GM12875 (cell line): ENCODE data around the gene CCDC171.

Experiments used
- H3K4me3 ChIP-seq: one replicate; pipeline ENCODE4 v1.5.1; 2011; ENCODE audit warnings: low read depth, low read length, control low read depth
- CTCF ChIP-seq: IDR thresholded peaks from 2 replicates; pipeline ENCODE4 v1.5.1; 2011; ENCODE audit warnings: low read depth, mild to moderate bottlenecking, control low read depth, inconsistent platforms, low read length, moderate library complexity, borderline replicate concordance; ENCODE audit not compliant: insufficient read depth

The CCDC171 gene

GRCh38 chr9:15843316-15843715 lies 290.5 kb downstream of the CCDC171 start:
- TF ChIP-seq CTCF, result no peak
- no peak overlapping the region for H3K4me3 ChIP-seq

GRCh38 chr9:15843931-15844330 lies 291.1 kb downstream of the CCDC171 start:
- H3K4me3 ChIP-seq, result no peak overlapping the region
- TF ChIP-seq CTCF, result no peak

- no peak for TF ChIP-seq CTCF
- no peak overlapping the region for H3K4me3 ChIP-seq
Measured at GRCh38 chr9:15846611-15847010, 293.8 kb downstream of the CCDC171 start.

GRCh38 chr9:15849871-15850270 lies 297.0 kb downstream of the CCDC171 start:
- H3K4me3 ChIP-seq, result no peak overlapping the region
- TF ChIP-seq CTCF, result no peak

GRCh38 chr9:15851766-15852165 lies 298.9 kb downstream of the CCDC171 start:
- no peak for TF ChIP-seq CTCF
- no peak overlapping the region for H3K4me3 ChIP-seq

GRCh38 chr9:15856591-15856990 lies 303.7 kb downstream of the CCDC171 start:
- H3K4me3 ChIP-seq, result no peak overlapping the region
- TF ChIP-seq CTCF, result no peak

GRCh38 chr9:15867334-15867733 lies 314.5 kb downstream of the CCDC171 start:
- TF ChIP-seq CTCF, result no peak

More at GRCh38 chr9:15867334-15867733, 314.5 kb downstream of the CCDC171 start:
- H3K4me3 ChIP-seq, result no peak overlapping the region
